Prostate gland (tissue), 2 donors: Measurements from ENCODE around the gene FAM135A.

Source experiments
- POLR2A ChIP-seq: fragments of 450-650 bp; IDR thresholded peaks from one replicate; pipeline ENCODE4 v1.6.1; 2016; ENCODE audit warnings: antibody characterized with exemption, mild to moderate bottlenecking
- TF ChIP-seq, protein P1 (sequence below), 4 experiments: fragments of 200-600 bp in 2 of 4; fragments of 450-650 bp in 2 of 4; sonication (generic) in 2 of 4; IDR thresholded peaks; 1 replicate in 3 of 4; 2 replicates in 1 of 4; pipeline ENCODE4 v1.5.1; 2016 to 2019; ENCODE audit warnings: antibody characterized with exemption in 4 of 4, mild to moderate bottlenecking in 2 of 4, moderate library complexity in 2 of 4

GRCh38 chr6:70436320-70436719 is 23.0 kb downstream of the FAM135A start:
- TF ChIP-seq, protein P1, sequence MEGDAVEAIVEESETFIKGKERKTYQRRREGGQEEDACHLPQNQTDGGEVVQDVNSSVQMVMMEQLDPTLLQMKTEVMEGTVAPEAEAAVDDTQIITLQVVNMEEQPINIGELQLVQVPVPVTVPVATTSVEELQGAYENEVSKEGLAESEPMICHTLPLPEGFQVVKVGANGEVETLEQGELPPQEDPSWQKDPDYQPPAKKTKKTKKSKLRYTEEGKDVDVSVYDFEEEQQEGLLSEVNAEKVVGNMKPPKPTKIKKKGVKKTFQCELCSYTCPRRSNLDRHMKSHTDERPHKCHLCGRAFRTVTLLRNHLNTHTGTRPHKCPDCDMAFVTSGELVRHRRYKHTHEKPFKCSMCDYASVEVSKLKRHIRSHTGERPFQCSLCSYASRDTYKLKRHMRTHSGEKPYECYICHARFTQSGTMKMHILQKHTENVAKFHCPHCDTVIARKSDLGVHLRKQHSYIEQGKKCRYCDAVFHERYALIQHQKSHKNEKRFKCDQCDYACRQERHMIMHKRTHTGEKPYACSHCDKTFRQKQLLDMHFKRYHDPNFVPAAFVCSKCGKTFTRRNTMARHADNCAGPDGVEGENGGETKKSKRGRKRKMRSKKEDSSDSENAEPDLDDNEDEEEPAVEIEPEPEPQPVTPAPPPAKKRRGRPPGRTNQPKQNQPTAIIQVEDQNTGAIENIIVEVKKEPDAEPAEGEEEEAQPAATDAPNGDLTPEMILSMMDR (IDR thresholded peaks at IDR 0.05) = no peak
- no peak for TF ChIP-seq POLR2A
